GM19043 (cell line): ENCODE data around the gene PACSIN1.

Experiments used
- ATAC-seq: cut with Tn5 transposase; IDR thresholded peaks from one replicate; pipeline ENCODE4 v1.9.1; 2021; ENCODE audit warnings: low read depth; ENCODE audit not compliant: unreplicated experiment

PACSIN1 gene

DNA sequence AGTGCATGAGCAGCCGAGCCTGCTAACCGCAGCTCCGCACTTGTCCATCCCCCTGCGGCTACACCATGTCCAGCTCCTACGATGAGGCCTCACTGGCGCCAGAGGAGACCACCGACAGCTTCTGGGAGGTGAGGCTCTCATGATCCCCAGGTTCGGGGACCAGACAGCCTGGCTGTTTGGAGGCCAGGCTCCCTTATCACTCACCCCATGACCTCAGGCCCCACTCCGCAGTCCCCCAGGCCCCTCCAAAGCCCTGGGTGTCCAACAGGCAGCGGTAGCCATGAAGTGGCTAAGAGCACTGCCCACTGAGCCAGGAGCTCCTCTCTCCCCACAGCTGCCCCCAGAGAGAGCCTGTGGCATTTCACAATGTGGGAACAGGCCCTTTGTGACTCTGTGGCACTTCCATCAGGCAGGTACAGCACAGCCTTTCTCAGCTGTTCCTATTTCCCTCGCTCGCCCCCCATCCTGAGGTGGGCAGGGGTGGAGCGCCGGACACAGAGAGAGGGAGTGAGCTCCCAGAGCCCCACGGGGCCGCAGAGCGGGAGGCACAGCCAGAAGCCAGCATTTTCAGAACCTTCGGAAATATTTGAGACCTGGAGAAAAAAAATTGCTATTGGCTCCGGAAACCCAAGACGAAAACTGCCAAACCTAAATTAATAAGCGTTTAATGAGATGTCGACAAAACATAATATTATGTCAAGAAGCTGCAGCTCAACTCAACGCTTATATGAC, 60.5 kb downstream of the PACSIN1 start:
- ATAC-seq = no peak

DNA sequence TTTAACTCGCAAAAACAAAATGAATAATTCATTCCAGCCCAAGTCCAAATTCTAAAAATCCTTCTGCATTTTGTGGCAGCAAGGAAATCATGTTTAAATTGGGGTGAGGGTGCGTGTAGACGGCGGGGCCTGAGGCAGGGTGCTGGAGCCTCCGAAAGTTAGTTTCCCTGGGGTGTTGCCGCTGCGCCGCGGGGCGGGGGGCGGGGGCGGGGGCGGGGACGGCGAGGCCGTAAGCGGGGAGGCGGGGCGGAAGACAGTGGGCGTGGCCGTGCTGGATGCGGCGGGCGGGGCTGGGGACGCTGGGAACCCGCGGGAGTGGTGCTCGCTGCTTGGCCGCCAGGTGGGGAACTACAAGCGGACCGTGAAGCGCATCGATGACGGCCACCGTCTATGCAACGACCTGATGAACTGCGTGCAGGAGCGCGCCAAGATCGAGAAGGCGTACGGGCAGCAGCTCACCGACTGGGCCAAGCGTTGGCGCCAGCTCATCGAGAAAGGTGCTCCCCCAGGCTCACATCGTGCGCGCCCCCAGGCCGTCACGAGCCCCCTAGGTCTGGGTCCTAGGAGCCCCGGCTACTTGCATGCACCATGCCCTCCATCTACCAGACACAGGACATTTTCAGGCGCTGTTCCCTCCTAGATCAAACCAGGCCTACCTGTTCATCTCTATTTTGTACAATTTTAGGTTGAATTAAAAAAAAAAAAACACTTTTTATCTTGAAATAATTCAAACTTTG, 61.3 kb downstream of the PACSIN1 start:
- peak; percentile 82 for ATAC-seq

GRCh38 chr6:34527751-34528670, 62.1 kb downstream of the PACSIN1 start:
- no peak for ATAC-seq

- ATAC-seq = no peak
These were observed 63.3 kb downstream of the PACSIN1 start for GRCh38 chr6:34528996-34529664.

- no peak for ATAC-seq
These were observed 63.9 kb downstream of the PACSIN1 start for GRCh38 chr6:34529665-34530327.

DNA sequence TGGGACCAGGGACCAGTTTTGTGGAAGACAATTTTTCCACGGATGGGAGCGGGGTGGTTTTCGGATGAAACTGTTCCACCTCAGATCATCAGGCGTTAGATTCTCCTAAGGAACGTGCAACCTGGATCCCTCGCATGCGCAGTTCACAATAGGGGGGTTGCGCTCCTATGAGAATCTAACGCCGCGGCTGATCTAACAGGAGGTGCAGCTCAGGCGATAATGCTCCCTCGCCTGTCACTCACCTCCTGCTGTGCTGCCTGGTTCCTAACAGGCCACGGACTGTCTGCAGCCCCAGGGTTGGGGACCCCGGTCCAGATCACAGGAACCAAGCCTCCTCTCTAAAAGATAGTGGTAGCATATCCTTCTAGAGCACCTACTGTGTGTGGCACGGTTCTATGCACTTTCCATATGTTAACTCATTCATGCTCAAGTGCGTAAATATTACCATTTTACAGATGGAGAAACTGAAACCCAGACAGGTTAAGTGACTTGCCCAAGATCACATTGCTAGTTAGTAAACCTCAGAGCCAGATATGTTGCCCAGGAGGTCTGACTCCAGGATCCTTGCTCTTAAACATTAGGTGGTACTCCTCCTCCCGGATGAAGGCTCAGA, 65.0 kb downstream of the PACSIN1 start:
- ATAC-seq = no peak

DNA sequence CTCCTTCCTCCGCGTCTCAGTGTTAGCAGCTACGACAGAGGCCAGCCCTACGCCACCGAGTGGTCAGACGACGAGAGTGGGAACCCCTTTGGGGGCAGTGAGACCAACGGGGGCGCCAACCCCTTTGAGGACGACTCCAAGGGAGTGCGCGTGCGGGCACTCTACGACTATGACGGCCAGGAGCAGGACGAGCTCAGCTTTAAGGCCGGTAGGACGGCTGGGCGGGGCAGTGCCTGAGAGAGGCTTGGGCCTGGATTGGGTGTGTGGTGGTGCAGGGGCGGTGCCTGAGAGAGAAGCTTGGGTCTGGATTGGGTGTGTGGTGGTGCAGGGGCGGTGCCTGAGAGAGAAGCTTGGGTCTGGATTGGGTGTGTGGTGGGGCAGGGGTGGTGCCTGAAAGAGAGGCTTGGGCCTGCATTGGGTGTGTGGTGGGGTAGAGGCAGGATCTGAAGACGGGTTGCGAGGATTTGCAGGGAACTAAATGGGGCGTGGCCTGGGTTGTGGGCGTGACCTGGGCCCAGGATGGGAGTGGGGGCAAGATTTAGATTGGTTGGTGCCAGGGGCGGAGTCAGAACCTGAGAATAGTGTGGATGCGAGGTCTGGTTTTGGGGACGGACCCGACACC, 65.8 kb downstream of the PACSIN1 start:
- ATAC-seq = no peak

DNA sequence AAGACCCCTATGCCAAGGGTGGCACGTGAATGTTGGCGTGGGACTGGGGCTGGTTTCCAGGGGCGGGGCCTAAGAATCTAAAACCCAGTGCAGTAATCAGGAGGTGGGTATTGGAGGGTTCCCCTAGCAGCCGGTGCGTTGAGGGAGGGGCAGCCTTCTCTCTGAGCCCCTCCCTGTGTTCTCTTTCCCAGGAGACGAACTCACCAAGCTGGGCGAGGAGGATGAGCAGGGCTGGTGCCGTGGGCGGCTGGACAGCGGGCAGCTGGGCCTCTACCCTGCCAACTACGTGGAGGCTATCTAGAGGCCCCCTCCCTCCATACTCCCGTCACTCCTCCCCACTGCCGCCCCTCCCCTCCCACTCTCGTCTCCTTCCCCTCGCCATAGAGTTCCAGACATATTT, 66.4 kb downstream of the PACSIN1 start:
- ATAC-seq = no peak

DNA sequence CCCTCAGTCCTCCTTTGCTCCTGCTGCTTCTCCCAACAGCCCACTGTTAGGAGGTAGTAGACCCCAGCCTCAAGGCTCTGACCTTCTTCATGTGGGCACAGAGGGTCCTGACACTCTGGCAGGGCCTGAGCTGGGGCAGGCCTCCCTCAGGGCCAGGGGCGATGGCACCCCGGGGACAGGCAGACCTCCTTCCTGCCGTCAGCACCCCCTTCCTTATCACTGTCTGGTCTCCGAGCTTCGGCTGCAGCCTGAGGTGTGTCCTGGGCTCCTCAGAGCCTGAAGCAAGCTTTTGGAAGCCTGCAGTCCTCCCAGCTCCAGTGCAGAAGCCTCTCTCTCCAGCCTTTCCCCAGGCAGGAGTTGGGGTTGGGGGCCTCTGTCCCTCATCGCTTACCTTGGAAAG, 68.3 kb downstream of the PACSIN1 start:
- ATAC-seq = no peak

- ATAC-seq = no peak
These were observed 68.8 kb downstream of the PACSIN1 start for GRCh38 chr6:34534656-34535055.

GRCh38 chr6:34535199-34535598, 69.3 kb downstream of the PACSIN1 start:
- ATAC-seq = no peak

- ATAC-seq = no peak
These were observed 69.8 kb downstream of the PACSIN1 start for GRCh38 chr6:34535646-34536045.

DNA sequence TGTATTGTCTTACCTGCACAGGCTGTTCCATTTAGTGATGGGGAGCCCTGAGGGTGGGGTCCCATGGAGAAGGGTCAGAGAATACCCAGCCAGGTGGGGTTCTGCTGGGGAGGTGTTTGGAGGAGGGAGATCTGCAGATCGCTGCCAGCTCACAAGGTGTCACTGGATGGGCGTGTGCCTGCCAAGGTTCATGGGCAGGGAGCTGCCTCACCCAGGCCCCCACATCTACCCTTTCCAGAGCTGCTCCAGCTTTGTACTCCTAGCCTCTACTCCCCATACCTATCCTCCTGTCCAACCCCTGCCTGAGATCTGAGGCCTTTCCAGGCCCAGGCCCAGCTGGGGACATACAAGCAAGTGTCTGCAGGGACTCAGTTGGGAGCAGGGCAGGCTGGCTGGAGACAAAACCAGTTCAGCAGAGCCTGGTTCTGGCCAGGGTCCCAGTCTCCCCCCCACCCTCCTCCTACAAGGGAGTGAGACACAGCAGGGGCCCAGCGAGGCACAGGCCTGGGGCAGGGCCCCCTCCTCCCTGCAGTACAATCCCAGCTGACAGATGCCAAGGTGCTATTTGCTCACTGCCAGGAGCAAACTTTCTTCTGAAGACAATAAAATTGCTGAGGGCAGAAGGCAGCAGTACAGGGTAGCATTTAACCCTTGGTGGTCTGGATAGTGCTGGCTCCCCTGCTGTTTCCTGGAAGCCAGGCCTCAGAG, 70.5 kb downstream of the PACSIN1 start:
- no peak for ATAC-seq

DNA sequence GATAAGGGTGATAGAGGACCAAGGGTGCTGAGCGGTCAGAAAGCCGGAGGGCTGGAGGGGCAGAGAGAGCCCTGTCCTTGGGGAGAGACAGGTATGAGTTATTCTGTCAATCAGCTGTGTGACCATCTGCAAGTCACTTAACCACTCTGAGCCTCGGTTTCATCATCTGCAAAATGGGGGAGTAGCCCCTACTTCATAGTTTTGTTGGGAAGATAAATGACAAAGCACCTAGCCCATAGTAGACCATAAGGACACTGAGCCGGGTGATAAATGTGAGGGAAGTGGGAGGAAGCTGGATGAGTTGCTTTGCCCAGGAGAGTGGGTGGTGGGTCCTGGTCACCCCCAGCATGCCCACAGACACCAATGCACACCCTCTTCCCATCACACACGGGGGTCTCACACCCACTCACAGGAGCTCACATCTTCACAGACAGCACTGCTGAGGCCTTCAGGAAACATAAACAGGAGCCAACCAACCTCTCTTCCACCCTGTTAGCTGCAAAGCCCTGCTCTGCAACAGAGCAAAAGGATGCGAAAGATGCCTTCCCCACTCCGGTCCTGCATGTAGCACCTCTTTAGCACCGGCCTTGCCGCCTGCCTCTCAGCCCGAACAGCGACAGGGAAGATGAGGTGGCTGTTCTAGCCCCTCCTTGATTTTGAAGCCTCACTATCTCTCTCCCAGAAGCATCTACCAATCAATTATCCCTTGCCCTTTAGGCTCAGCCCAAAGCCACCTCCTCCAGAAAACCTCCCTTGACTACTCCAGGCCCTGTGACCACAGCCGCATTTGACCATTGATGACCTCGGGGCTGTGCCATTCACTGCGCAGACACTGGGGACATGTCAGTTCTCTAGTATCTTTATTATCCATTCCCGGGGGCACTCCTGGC, 71.3 kb downstream of the PACSIN1 start:
- ATAC-seq = no peak

DNA sequence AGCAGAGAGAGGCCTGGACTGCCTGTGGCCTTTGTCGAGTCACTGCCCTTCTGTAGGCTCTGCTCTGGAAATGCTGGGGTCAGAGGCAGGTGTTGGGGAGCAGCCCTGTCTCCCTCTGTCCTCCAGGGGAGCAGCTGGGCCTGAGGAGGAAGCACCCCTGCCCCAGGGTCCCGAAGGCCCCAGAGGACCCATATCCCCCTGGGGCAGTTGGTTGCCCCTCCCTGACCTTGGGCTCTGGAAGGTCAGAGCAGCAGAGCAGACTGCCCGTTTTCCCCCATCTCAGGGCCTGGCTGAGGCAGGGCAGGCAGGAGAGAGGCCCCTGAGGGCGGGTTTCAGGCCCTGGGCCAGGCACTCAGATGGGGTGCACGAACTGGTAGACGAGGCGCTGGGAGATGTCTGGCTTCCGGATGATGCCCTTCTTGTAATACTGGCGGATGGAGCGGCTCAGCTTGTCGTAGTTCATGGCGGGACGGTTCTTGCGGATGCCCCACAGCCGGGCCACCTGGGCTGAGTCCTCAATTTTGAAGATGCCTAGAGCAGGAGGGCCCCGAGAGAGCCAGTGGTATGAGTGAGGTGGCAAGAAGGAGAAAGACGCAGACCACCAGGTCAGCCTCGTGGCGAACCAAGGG, 72.2 kb downstream of the PACSIN1 start:
- ATAC-seq = no peak

DNA sequence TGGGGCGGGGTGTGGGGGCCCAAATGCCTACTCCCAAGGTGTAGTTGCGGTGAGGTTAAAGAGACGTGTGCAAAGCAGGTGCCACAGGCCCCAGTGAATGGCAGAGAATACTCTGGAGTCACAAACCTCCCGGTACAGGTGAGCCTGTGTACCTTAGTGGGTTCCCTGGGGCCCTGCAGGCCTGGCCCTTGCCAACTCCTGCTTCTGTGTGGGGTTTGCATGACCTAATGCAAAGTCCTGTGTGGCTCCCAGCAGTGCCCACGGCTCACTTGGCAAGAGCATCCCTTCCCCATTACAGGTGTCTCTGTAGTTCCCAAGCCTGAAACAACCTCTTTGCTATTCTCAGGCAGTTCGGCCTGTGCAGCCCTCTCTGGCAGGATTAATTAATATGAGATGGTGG, 72.7 kb downstream of the PACSIN1 start:
- no peak for ATAC-seq

- ATAC-seq = no peak
These were observed 73.3 kb downstream of the PACSIN1 start for GRCh38 chr6:34539181-34539580.
